ENCODE results near the gene RERE. TPM values are rescaled to one million over a fixed set of nuclear protein-coding genes. Genes with fewer than 3 reads are reported as not detected.
"Not testable (repeated sequence)": the region's sequence is repeated elsewhere in the genome, so short reads cannot be mapped to it uniquely, and the experiment has no call there.

Gene RERE
- total RNA-seq, 1 donor from 2014 or later, result 64.6 TPM

- DNase-seq (ENCODE audit: low spot score in 2 of 2), result no peak
- TF ChIP-seq, protein P1, sequence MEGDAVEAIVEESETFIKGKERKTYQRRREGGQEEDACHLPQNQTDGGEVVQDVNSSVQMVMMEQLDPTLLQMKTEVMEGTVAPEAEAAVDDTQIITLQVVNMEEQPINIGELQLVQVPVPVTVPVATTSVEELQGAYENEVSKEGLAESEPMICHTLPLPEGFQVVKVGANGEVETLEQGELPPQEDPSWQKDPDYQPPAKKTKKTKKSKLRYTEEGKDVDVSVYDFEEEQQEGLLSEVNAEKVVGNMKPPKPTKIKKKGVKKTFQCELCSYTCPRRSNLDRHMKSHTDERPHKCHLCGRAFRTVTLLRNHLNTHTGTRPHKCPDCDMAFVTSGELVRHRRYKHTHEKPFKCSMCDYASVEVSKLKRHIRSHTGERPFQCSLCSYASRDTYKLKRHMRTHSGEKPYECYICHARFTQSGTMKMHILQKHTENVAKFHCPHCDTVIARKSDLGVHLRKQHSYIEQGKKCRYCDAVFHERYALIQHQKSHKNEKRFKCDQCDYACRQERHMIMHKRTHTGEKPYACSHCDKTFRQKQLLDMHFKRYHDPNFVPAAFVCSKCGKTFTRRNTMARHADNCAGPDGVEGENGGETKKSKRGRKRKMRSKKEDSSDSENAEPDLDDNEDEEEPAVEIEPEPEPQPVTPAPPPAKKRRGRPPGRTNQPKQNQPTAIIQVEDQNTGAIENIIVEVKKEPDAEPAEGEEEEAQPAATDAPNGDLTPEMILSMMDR (IDR thresholded peaks at IDR 0.05), result no peak
- Histone ChIP-seq H3K36me3 (no peaks in the 10 kb centered on the region), H3K9me3 (no peaks in the 10 kb centered on the region), H3K27ac (no peak overlapping the region), H3K4me3 (no peak overlapping the region), H3K27me3 (no peaks in the 10 kb centered on the region), H3K4me1 (peaks cover 0 to 2% of the 10 kb centered on the region in 2 donors)
- intact Hi-C loops (cut with DNase I), result no loop called here
Measured at GRCh38 chr1:8821084-8821483, 3.6 kb upstream of the RERE start.

GRCh38 chr1:8818789-8819188, 1.3 kb upstream of the RERE start:
- H3K4me1 ChIP-seq; H3K27me3 ChIP-seq; H3K27ac ChIP-seq; H3K36me3 ChIP-seq; DNase-seq (ENCODE audit: low spot score in 2 of 2); intact Hi-C loops (cut with DNase I); H3K9me3 ChIP-seq: not testable (repeated sequence)
- H3K4me3 ChIP-seq, result peak overlapping the region in 1 of 2 donors; percentile 60

- no peaks in the 10 kb centered on the region for H3K36me3 ChIP-seq
- H3K4me3 ChIP-seq, result peak overlapping the region; percentile 60 to 98
- H3K27me3 ChIP-seq, result no peaks in the 10 kb centered on the region
- TF ChIP-seq, protein P1 (IDR thresholded peaks at IDR 0.05), result no peak
- intact Hi-C loops (cut with DNase I), result no loop called here
- peaks cover 0 to 6% of the 10 kb centered on the region in 2 donors for H3K4me1 ChIP-seq
- peak overlapping the region; percentile 83 to 96 for H3K27ac ChIP-seq
- peak in 1 of 2 donors; percentile 76 for DNase-seq (ENCODE audit: low spot score in 2 of 2)
- no peaks in the 10 kb centered on the region for H3K9me3 ChIP-seq
Measured at GRCh38 chr1:8818325-8818775, 910 bp upstream of the RERE start.

GRCh38 chr1:8816831-8817411, 519 bp downstream of the RERE start:
- Histone ChIP-seq H3K4me3 (peak overlapping the region; percentile 60 to 98), H3K27ac (peak overlapping the region; percentile 83 to 96), H3K27me3 (no peaks in the 10 kb centered on the region), H3K4me1 (peaks cover 0 to 6% of the 10 kb centered on the region in 2 donors), H3K9me3 (no peaks in the 10 kb centered on the region), H3K36me3 (no peaks in the 10 kb centered on the region)
- TF ChIP-seq, protein P1 (IDR thresholded peaks at IDR 0.05), result no peak
- DNase-seq (ENCODE audit: low spot score in 2 of 2), result no peak
- intact Hi-C loops (cut with DNase I), result loop anchor here (2.0 kb wide), 1 partner anchor 32 kb away; no protein-coding TSS in a partner anchor

- Histone ChIP-seq H3K27me3 (no peaks in the 10 kb centered on the region), H3K36me3 (no peaks in the 10 kb centered on the region), H3K27ac (peak overlapping the region; percentile 83 to 96), H3K4me1 (peaks cover 0 to 6% of the 10 kb centered on the region in 2 donors), H3K4me3 (peak overlapping the region; percentile 60 to 98), H3K9me3 (no peaks in the 10 kb centered on the region)
- TF ChIP-seq, protein P1 (IDR thresholded peaks at IDR 0.05), result no peak
- intact Hi-C loops (cut with DNase I), result loop anchor here (2.0 kb wide), 1 partner anchor 33 kb away; no protein-coding TSS in a partner anchor
- DNase-seq (ENCODE audit: low spot score in 2 of 2), result no peak
Measured at GRCh38 chr1:8816264-8816663, 1.2 kb downstream of the RERE start.

- no peak for DNase-seq (ENCODE audit: low spot score in 2 of 2)
- H3K4me1 ChIP-seq, result peaks cover 0 to 6% of the 10 kb centered on the region in 2 donors
- no peaks in the 10 kb centered on the region for H3K36me3 ChIP-seq
- peak overlapping the region; percentile 39 to 83 for H3K27ac ChIP-seq
- intact Hi-C loops (cut with DNase I), result loop anchor here (2.0 kb wide), 1 partner anchor 33 kb away; no protein-coding TSS in a partner anchor
- no peaks in the 10 kb centered on the region for H3K27me3 ChIP-seq
- peak overlapping the region; percentile 60 to 98 for H3K4me3 ChIP-seq
- TF ChIP-seq, protein P1 (IDR thresholded peaks at IDR 0.05), result no peak
- no peaks in the 10 kb centered on the region for H3K9me3 ChIP-seq
Measured at GRCh38 chr1:8815582-8816151, 1.8 kb downstream of the RERE start.
